RWPE1 (cell line): ENCODE measurements around the gene SEL1L3.

ENCODE experiments used
- CTCF ChIA-PET: fragments of 350-600 bp; sonication (Branson Sonifier 250); formaldehyde crosslinking; extraction: SDS; loops from one replicate; lab custom pipeline; 2021; lab: Yijun Ruan, JAX
- POLR2A ChIA-PET: fragments of 400-600 bp; formaldehyde crosslinking; extraction: SDS; loops from one replicate; lab custom pipeline; 2020; ENCODE audit warnings: antibody characterized with exemption; ENCODE audit not compliant: low non-redundant PET; lab: Yijun Ruan, JAX
- DNase-seq: peaks from one replicate; pipeline ENCODE4 v3.0.0; 2012; ENCODE audit warnings: low spot score
- H3K27ac ChIP-seq: fragments of 450-650 bp; 2 replicates; pipeline ENCODE4 v1.5.1; 2017
- TF ChIP-seq, protein P1 (sequence below): fragments of 450-650 bp; conservative IDR thresholded peaks from 2 replicates; pipeline ENCODE4 v1.5.1; 2017; ENCODE audit warnings: low read depth, mild to moderate bottlenecking

SEL1L3 gene

DNA sequence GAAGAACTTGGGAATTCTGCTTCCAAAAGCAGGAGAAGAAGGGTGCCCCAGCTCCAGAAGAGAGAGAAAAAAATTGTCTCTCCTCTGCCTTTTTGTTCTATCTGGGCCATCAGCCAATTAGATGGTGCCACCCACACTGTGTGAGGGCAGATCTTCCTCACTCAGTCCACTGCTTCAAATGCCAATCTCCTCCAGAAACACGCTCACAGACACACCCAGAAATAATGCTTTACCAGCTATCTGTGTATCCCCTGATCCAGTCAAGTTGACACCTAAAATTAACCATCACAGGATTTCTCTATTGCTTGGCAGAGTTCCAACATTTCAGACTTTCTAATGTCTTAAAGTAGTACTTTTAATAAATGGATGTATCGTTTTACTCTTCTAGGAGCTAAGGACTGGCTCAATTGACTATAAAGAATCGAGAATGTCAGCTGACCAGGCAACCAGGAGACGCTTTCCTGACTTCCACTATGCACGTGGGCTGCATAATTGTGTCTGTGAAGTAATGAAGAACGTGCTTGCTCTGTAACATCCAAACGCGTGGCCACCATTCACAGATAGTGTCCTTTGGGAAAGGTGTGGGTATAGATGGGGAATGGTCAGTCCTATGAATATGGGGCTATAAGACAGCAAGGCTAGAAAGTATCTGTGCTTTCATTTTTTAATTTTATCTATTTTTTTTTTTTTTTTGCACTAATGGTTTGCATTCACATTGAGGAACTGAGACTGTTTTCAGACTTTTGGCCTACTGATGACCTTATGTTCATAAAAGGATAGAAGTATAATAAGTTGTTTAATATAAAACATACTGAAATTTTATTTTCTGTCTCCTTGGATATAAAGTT, 41.3 kb upstream of the SEL1L3 start:
- ChIA-PET POLR2A (no interaction called here), CTCF (interaction anchor here (0.5 to 0.6 kb wide), 2 partner anchors 12 to 719 kb away, joined by 3 to 4 read pairs; no protein-coding TSS in a partner anchor)
- DNase-seq, result no peak
- H3K27ac ChIP-seq, result no peak overlapping the region
- TF ChIP-seq, protein P1, sequence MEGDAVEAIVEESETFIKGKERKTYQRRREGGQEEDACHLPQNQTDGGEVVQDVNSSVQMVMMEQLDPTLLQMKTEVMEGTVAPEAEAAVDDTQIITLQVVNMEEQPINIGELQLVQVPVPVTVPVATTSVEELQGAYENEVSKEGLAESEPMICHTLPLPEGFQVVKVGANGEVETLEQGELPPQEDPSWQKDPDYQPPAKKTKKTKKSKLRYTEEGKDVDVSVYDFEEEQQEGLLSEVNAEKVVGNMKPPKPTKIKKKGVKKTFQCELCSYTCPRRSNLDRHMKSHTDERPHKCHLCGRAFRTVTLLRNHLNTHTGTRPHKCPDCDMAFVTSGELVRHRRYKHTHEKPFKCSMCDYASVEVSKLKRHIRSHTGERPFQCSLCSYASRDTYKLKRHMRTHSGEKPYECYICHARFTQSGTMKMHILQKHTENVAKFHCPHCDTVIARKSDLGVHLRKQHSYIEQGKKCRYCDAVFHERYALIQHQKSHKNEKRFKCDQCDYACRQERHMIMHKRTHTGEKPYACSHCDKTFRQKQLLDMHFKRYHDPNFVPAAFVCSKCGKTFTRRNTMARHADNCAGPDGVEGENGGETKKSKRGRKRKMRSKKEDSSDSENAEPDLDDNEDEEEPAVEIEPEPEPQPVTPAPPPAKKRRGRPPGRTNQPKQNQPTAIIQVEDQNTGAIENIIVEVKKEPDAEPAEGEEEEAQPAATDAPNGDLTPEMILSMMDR, result no peak

- no peak for DNase-seq
- TF ChIP-seq, protein P1, result no peak
- POLR2A ChIA-PET, result no interaction called here
- CTCF ChIA-PET, result interaction anchor here (0.6 kb wide), 1 partner anchor 644 kb away, joined by 3 read pairs; no protein-coding TSS in a partner anchor
- no peak overlapping the region for H3K27ac ChIP-seq
Measured at GRCh38 chr4:25901030-25901430, 38.2 kb upstream of the SEL1L3 start.

DNA sequence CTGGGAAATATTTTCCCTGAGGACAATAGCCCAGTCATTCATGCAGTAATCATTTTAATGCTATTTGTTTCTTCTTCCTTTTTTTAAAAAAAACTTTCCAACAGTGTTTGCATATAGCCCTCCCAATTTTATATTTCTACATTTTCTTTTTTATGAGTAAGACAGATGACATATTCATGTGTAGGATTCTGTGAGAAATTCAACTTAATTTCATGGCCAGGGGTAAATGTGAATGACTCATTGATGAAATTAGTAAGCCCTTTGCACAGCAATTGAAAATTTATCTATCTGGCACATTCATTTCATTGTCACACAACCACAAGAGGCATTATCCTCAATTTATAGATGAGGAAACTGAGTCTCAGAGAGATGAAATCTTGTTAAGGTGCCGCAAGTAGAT, 37.5 kb upstream of the SEL1L3 start:
- H3K27ac ChIP-seq, result no peak overlapping the region
- CTCF ChIA-PET, result no interaction called here
- no peak for DNase-seq
- TF ChIP-seq, protein P1, result no peak
- POLR2A ChIA-PET, result no interaction called here

DNA sequence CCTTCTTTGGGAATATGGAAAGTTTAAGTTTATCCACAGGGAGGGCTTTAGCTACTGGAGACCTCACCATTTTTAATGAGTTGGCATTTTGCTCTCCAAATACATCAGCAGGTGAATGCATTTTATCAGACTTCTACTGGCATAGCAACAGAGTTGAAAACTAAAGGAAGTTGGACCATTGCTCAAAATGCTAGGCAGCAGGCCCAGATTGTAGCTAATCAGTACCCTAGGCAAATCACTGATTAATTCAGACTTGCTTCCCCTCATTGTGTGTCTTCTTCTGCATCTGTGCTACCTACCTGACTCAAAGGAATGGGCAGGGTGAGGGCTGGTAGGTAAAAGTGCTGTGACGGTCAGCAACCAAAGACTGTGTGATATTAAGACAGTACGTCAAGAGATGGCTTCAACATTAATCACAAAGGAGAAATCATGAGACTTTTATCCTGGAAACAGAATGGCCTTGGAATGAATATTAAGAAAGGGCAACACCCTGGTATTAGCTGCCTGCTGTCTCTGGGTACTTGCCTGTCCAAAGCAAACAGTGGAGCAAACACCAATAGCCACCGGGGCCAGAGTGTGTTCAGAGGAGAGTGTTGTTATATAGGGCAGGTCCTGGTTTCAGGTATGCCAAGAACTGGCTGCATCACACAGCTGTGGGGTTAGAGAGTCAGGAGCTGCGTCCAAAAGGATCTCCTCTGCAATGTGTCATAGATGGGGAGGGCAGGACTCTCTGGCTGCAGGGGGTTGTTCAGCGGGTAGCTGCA, 34.2 kb upstream of the SEL1L3 start:
- DNase-seq, result no peak
- ChIA-PET POLR2A (no interaction called here), CTCF (interaction anchor here (0.6 kb wide), 1 partner anchor 729 kb away, joined by 5 read pairs; no protein-coding TSS in a partner anchor)
- TF ChIP-seq, protein P1, result no peak
- H3K27ac ChIP-seq, result no peak overlapping the region

DNA sequence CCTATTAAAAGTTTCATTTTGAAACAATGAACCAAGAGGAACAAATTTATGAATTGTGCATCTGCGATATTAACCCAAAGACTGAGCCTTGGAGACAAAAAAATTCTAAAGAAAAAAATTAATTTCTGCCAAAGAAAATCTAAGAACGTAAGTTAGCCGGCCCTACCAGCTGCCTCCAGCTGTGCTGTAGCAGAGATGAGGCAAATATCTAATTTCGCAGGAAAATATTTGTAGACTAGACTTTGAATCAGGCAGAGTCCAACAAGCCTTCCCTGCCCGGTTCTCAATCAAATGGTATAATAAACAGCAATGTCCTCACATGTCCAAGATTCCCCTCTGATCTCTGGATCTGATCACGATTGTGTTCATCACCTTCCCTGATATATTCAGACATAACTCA, 30.0 kb upstream of the SEL1L3 start:
- no peak overlapping the region for H3K27ac ChIP-seq
- ChIA-PET POLR2A (no interaction called here), CTCF (interaction anchor here (0.7 kb wide), 1 partner anchor 11 kb away, joined by 3 read pairs; no protein-coding TSS in a partner anchor)
- TF ChIP-seq, protein P1, result no peak
- DNase-seq, result no peak
